Hepatocyte (in vitro differentiated cells): ENCODE results near the gene C1QL3.

Source experiments
- EZH2 ChIP-seq: fragments of 200-600 bp; sonication (generic); IDR thresholded peaks from 2 replicates; pipeline ENCODE4 v1.6.1; 2016; ENCODE audit warnings: antibody characterized with exemption, mild to moderate bottlenecking, borderline replicate concordance
- EZH2phosphoT487 ChIP-seq: fragments of 200-600 bp; sonication (generic); IDR thresholded peaks from one replicate; pipeline ENCODE4 v1.6.1; 2018; ENCODE audit warnings: antibody characterized with exemption, mild to moderate bottlenecking, low read depth, moderate library complexity; ENCODE audit not compliant: unreplicated experiment, severe bottlenecking
- TF ChIP-seq, protein P1 (sequence below): fragments of 200-600 bp; sonication (generic); IDR thresholded peaks from 2 replicates; pipeline ENCODE4 v1.5.1; 2016; ENCODE audit warnings: antibody characterized with exemption, mild to moderate bottlenecking; ENCODE audit not compliant: poor library complexity

DNA sequence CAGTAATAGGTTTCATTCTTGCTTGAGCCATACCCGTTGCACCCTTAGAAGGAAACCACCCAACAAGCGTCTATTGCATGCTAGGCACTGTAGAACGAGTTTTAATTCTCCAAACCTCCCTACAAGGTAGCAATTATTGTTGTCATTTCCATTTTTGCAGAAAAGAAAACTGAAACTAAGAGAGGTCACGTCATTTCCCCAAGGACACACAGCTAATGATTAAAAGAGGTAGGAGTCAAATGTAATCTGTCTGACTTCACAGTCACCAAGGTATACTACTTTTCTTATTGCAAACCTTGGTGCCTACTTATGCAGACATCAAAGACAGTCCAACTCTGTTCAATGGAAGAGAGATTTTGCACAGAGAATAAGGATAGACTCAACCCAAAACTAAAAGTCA, 49.1 kb upstream of the C1QL3 start:
- TF ChIP-seq, protein P1, sequence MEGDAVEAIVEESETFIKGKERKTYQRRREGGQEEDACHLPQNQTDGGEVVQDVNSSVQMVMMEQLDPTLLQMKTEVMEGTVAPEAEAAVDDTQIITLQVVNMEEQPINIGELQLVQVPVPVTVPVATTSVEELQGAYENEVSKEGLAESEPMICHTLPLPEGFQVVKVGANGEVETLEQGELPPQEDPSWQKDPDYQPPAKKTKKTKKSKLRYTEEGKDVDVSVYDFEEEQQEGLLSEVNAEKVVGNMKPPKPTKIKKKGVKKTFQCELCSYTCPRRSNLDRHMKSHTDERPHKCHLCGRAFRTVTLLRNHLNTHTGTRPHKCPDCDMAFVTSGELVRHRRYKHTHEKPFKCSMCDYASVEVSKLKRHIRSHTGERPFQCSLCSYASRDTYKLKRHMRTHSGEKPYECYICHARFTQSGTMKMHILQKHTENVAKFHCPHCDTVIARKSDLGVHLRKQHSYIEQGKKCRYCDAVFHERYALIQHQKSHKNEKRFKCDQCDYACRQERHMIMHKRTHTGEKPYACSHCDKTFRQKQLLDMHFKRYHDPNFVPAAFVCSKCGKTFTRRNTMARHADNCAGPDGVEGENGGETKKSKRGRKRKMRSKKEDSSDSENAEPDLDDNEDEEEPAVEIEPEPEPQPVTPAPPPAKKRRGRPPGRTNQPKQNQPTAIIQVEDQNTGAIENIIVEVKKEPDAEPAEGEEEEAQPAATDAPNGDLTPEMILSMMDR: no peak
- TF ChIP-seq EZH2 (no peak), EZH2phosphoT487 (no peak)
